GM12874 (cell line): ENCODE data around the gene KASH5.

Experiments used
- TF ChIP-seq, protein P1 (sequence below): IDR thresholded peaks from 2 replicates; pipeline ENCODE4 v1.5.1; 2011; ENCODE audit warnings: low read depth, mild to moderate bottlenecking, control low read depth, low read length, moderate library complexity; ENCODE audit not compliant: insufficient read depth

The KASH5 gene

DNA sequence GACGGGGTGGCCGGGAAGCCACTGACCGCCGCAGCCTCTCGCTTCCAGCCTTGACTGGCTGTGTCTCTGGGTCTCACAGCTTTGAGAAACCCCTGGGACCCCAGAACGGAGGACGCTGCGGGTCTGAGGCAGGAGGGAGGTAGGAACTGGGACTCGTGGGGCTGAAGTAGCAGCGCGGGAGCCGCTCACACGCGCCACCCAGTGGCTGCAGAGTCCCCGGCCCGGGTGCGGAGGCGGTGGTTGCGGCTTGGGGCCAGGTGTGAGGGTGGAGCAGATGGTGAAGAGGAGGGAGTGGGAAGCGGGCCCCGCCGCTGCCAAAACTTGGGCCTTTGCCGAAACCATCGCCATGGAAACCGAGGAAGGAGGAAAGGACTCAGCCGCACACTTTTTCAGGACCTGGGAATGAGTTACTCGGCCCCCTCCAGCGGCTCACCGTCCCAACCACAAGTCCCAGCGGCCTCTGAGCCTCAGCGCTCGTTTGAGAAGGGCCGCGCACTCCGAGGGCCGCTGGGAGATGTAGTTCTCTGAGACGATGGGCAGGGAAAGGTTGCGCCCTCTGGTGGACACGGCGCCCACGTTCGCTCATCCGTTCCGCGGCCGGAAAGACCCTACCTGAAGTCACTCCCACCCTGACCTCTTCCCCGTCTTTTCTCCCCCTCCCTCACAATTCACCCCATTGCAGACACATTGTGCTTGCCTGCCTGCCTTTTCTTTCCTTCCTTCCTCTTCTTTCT lies 55.5 kb downstream of the KASH5 start:
- TF ChIP-seq, protein P1, sequence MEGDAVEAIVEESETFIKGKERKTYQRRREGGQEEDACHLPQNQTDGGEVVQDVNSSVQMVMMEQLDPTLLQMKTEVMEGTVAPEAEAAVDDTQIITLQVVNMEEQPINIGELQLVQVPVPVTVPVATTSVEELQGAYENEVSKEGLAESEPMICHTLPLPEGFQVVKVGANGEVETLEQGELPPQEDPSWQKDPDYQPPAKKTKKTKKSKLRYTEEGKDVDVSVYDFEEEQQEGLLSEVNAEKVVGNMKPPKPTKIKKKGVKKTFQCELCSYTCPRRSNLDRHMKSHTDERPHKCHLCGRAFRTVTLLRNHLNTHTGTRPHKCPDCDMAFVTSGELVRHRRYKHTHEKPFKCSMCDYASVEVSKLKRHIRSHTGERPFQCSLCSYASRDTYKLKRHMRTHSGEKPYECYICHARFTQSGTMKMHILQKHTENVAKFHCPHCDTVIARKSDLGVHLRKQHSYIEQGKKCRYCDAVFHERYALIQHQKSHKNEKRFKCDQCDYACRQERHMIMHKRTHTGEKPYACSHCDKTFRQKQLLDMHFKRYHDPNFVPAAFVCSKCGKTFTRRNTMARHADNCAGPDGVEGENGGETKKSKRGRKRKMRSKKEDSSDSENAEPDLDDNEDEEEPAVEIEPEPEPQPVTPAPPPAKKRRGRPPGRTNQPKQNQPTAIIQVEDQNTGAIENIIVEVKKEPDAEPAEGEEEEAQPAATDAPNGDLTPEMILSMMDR = peak; percentile 92

DNA sequence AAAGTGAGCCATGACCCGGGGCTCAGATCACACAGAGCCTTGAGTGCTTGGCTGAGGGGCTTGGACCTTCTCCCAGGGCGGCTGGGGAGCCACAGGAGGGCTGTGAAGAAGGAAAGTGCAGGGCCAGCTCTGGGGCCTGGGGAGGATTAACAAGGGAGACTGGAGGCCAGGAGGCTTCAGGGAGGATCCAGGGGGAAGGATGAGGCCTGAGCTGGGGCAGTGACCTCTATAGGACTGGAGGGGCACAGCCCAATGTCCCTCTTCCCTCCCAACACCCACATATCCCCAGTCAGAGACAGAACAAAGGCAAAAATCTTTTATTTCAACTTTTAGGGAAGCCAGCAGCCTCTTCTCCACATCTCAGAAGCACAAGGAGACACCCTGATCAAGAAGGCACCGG lies 57.9 kb downstream of the KASH5 start:
- TF ChIP-seq, protein P1 = no peak

DNA sequence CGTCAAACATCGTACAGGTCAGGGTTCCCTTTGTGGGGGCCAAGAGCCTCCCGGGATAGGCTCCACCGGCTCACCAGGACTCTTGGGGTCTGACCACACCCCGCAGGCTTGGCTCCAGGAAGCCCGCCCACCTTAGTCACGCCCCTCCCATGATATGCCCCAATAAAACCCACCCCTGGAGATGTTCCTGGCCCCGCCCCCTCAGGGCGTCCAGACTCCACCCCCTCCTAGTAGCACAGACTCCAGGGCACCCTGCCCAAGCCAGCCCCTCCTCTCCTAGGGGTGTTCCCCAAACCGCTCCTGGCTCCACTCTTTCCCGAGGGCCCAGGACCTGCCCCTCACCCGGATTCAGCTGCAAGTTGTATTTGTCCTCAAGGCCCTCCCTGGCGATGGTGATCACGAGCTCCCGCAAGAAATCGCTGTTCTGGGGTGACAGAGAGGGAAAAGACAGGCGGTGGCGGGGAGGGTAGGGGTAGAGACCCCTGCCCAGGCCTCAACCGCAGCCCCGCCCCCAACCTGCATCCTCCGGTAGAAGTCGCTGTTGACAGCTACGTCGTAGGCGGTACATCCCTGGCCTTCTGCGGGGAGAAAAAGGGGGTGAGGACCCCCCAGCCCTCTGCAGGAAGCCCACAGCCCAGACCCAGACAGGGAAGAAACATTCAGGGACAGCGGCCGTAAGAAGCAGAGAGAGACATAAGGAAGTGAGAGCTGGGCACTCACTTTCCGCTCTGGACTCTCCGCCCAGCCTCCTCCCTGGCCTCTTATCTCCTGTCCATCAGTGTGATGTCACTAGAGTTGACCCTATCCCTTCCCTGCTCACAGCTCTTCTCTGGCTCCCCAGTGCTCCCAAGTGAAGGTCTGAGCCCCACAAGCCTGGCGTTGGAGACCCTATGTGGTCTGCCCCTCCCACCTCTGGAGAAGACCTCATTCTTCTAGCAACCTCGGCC lies 59.7 kb downstream of the KASH5 start:
- TF ChIP-seq, protein P1 = no peak

DNA sequence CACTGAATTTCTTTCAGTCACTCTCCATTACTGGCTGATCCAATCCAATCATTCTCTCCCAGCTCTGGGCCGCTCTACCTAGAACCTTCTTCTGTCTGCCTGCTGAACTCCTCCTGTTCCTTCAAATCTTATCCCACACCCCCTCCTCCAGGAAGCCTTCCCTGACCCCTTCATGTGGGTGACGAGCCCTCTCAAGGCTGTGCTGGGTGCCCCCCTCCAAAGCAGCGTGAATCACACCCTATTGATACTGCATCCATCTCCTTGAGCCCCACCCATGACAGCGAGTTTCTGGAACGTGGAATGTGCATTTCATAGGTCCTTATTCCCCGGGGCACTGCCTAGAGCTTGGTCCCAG lies 60.4 kb downstream of the KASH5 start:
- TF ChIP-seq, protein P1 = no peak

DNA sequence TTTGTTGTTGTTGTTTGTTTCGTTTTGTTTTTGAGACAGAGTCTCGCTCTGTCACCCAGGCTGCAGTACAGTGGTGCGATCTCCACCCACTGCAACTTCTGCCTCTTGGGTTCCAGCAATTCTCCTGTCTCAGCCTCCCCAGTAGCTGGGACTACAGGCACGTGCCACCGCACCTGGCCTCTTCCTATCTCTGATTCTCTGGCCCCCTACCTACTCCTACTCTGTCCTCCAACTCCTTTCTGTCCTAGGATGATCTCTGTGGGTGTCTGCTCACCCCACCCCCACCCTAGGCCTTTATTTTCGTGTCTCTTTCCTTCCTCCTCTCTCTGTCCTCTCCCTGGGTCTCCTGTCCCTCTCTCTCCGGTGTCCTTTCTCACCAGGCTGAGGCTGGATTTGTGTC lies 62.4 kb downstream of the KASH5 start:
- TF ChIP-seq, protein P1 = no peak

DNA sequence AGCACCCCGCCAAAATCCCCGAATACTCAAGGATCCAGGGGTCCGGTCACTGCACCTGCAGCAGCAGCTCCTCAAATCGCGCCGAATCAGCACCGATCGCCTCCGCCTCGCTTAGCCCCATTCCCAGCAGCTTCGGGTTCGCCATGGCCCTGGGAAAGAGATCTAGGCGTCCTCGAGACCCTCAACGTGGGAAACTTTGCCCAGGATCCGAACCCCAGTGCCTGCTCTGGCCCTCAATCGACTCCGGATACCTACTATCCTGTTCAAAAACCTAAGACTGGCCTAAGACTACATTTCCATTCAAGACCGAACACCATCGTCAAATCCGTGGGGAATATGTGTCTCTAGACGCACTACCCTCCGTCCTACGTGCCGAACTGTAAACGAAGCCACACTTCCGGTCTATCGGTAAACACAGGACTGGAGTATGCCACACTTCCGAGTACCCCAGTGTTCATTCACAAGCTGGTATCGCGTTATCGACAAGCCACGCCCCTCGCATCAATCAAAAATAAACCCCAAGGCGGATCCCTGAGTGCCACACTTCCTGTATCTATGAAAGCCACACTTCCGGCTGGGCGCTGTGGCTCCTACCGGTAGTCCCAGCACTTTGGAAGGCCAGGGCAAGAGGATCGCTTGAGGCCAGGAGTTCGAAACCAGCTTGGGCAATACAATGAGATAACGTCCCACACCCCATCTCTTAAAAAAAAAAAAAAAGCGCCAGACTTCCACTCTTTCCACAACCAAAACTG lies 63.6 kb downstream of the KASH5 start, which contains the start of gene PIH1D1:
TSS of gene PIH1D1 (minus strand) at position 385 of the 752 bp plus-strand sequence. CDS start at position 145, 240 bp downstream.
- TF ChIP-seq, protein P1 = no peak
